WERI-Rb-1 (cell line): Measurements from ENCODE around the gene CELF2.

Experiments used
- DNase-seq: peaks from one replicate; pipeline ENCODE4 v3.0.0-alpha.2; 2020
- H3K27ac ChIP-seq: fragments of 250-450 bp; sonication (Bioruptor Pico); 2 replicates; pipeline ENCODE4 v1.5.1; 2020; ENCODE audit warnings: mild to moderate bottlenecking, moderate library complexity
- H3K27me3 ChIP-seq: fragments of 250-450 bp; sonication (Bioruptor Pico); 2 replicates; pipeline ENCODE4 v1.5.1; 2021; ENCODE audit warnings: mild to moderate bottlenecking, low read depth, moderate library complexity; ENCODE audit not compliant: insufficient read depth, severe bottlenecking
- H3K36me3 ChIP-seq: fragments of 250-450 bp; sonication (Bioruptor Pico); 2 replicates; pipeline ENCODE4 v1.5.1; 2020; ENCODE audit warnings: mild to moderate bottlenecking, moderate library complexity
- H3K4me3 ChIP-seq: 2 replicates; pipeline ENCODE4 v1.5.1; 2011; ENCODE audit warnings: low read depth, mild to moderate bottlenecking, control low read depth, low read length
- H3K9me3 ChIP-seq: fragments of 250-450 bp; sonication (Bioruptor Pico); 2 replicates; pipeline ENCODE4 v1.5.1; 2021; ENCODE audit warnings: mild to moderate bottlenecking, moderate library complexity; ENCODE audit not compliant: severe bottlenecking
- CTCF ChIP-seq: IDR thresholded peaks from 2 replicates; pipeline ENCODE4 v1.5.1; 2011; ENCODE audit warnings: low read depth, mild to moderate bottlenecking, control low read depth, inconsistent platforms, low read length

Gene CELF2

GRCh38 chr10:11191678-11192077, 174.0 kb downstream of the CELF2 start:
- Histone ChIP-seq H3K27ac (no peak overlapping the region), H3K27me3 (no peaks in the 10 kb centered on the region), H3K4me3 (no peak overlapping the region), H3K9me3 (no peaks in the 10 kb centered on the region), H3K36me3 (no peaks in the 10 kb centered on the region)
- no peak for TF ChIP-seq CTCF
- DNase-seq: no peak

GRCh38 chr10:11192304-11193000, 174.8 kb downstream of the CELF2 start:
- no peak for TF ChIP-seq CTCF
- Histone ChIP-seq H3K27ac (no peak overlapping the region), H3K36me3 (no peaks in the 10 kb centered on the region), H3K9me3 (no peaks in the 10 kb centered on the region), H3K4me3 (no peak overlapping the region), H3K27me3 (no peaks in the 10 kb centered on the region)
- no peak for DNase-seq

DNA sequence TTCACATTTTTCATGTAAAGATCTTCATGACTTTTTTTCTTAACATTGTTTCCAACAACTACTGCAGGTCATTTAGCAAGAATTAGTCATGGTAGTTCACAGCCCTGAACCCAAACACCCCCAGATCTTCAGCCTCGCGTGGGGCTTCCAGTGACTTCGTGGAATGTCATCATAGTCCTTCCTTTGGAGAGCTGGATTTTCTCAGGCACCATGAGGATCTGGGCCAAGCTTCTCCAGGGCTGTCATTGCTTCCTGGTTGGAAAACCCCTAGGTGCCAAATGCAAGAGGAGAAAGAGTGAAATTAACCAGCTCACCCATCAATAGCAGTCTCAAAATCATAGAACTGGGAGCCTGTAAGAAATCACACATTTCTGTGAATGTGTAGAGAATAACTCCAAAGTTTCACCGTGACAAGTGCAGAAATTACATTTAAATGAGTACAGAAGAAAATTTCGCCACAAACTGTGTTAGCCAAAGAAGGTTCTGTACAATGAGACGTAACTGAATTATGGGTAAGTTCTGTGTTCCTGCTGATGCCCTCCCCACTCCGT, 175.4 kb downstream of the CELF2 start:
- no peaks in the 10 kb centered on the region for H3K36me3 ChIP-seq
- no peak for DNase-seq
- H3K27me3 ChIP-seq: no peaks in the 10 kb centered on the region
- H3K27ac ChIP-seq: no peak overlapping the region
- H3K9me3 ChIP-seq: no peaks in the 10 kb centered on the region
- H3K4me3 ChIP-seq: no peak overlapping the region
- no peak for TF ChIP-seq CTCF

DNA sequence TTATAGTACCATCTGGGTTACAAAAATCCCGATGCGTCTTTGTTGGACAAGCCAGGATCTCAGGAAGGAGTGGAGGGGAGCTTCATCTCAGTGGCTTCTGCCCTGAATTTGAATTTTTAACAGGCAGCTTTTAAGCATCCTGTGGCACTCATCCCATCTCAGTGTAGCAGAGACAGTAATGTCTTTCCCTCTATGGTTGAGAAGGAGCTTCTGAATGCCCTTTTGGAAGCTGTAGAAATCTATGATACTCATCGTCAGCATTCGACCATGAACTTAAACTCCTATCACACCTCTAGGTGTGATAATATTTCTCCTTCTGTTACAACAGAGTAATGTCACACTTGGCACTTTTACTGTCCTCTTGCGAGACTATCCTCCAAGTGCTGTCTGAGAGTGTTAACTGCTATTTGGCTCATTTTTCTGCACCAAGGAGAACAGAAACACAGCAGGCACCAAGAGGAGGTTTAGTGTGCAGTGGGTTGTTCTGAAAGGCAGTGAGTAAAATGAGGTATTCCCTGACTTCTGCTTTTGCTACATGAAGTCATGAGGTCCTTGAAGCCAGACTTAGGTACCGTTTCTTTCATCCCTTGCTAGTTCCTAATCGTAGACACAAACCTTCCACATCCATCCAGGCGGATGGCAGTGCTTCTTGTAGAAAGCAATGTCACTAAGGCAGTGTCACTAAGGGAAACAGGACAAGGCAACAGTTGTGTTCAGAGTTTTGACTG, 177.4 kb downstream of the CELF2 start:
- no peaks in the 10 kb centered on the region for H3K36me3 ChIP-seq
- no peaks in the 10 kb centered on the region for H3K9me3 ChIP-seq
- no peak for TF ChIP-seq CTCF
- no peak overlapping the region for H3K27ac ChIP-seq
- no peaks in the 10 kb centered on the region for H3K27me3 ChIP-seq
- H3K4me3 ChIP-seq: no peak overlapping the region
- DNase-seq: no peak

DNA sequence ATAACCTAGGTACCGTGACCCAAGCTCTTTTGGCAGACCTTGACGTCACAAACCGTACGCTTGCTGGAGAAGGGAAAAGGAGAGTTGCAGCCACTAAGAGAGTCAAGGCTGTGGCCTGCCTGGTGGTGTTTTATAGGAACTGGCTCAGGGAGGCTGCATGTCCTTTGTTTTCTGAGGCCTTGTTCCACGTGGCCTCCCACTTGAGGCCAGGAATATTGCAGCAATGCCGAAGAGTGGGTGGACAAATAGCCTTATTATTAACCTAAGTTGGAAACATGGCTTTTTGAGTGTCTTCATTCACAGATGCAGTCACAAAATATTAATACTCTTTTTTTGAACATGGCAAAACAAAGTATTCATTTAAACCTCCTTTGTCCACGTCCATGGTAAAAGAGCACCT, 178.0 kb downstream of the CELF2 start:
- Histone ChIP-seq H3K27me3 (no peaks in the 10 kb centered on the region), H3K36me3 (no peaks in the 10 kb centered on the region), H3K27ac (no peak overlapping the region), H3K9me3 (no peaks in the 10 kb centered on the region), H3K4me3 (no peak overlapping the region)
- TF ChIP-seq CTCF: no peak
- DNase-seq: no peak
